ENCODE measurements around the gene TMEM79.

- no peak for TF ChIP-seq CTCF (IDR thresholded peaks at IDR 0.05; ENCODE audit: poor library complexity)
- no peak for TF ChIP-seq EZH2phosphoT487 (IDR thresholded peaks at IDR 0.05; ENCODE audit: low read depth, severe bottlenecking, unreplicated experiment)
Measured at GRCh38 chr1:156251527-156251926, 32.6 kb upstream of the TMEM79 start.

Measured in hepatocyte (in vitro differentiated cells).